IPS DF 4.7 (cell line): ENCODE results near the gene AKR7A2.

ENCODE experiments used
- DNase-seq: peaks from one replicate; pipeline ENCODE4 v3.0.0-alpha.2; 2013; ENCODE audit warnings: low spot score; ENCODE audit errors: extremely low read depth

The AKR7A2 gene

DNA sequence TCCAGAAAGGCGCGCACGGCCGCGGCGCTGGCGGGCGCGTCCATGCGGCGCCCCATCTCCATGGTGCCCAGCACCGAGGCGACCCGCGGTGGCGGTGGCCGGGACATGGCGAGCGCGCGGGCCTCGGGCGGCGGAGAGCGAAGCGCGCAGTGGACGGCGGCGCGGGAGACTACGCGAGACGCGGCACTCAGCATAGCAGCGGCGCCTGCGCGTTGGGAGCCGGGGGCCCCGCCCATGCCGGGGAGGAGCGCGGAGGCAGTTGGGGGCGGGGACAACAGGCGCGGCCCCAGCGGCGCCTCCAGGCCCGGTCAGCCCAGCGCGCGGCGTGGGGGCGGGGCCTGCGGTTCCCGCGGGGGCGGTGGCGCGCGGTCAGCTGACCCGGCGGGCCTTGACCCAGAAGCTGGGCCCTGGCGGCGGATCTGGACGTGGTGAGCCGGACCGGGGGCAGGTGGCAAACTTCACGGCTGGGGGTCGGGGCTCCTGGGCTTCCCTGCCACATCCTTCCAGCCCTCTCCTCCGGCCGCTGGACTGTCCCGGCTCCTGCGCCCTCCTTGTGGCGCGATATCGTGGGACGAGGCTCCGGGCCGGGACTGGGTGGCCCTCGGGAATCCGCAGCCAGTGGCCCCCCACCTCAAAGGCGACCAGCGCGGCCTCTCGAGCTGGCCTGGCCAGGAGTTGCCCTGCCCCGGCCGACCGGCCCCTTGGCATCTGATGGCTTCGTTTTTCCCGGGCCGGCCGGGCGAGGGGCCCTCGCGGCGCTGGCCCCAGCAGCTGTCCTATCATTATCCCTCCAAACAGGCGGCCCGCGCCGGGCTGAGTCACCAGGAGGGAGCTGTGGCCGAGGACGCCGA is at the start of gene AKR7A2, which contains the start of gene SLC66A1:
TSS of gene AKR7A2 (minus strand) at position 214 of the 851 bp plus-strand sequence. CDS start at position 194, 20 bp downstream.
TSS of gene SLC66A1 (plus strand) at position 396 of the 851 bp plus-strand sequence. CDS start 5,352 bp downstream, outside the sequence.
- no peak for DNase-seq

DNA sequence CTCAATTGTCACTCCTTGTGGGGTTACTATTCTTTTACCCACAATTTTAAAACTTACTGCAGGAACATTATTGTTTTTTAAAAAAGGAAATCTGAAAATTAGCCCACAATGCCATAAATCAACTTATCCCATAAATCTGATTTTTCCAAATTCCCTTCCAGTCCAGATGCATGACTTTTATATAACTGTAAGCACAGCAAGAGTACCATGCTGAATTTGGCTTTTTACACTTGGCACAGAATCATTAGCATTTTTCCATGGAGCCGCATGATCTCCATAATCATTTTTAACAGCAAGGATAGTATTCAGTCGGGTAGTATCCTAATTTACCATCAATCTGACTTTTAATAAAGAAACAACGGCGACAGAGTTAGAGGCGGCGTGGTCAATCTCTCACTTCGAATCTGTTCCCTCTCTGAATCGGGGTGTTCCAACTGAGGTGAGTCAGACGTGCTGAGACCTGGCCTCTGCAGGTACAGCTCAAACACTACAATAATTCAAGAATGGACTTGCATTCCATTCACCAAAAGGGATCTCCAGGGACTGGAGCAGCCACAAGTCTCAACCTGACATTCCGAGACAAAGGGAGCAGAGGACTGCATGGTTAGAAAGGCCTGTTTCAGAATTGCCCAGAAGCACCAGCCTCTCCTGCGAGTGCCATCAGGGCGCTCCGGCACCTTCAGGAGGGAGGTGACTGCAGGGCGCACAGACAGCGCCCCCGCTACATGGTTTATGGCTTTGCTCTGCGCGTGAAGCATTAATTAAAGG is 49.1 kb upstream of the AKR7A2 start:
- DNase-seq = no peak

DNA sequence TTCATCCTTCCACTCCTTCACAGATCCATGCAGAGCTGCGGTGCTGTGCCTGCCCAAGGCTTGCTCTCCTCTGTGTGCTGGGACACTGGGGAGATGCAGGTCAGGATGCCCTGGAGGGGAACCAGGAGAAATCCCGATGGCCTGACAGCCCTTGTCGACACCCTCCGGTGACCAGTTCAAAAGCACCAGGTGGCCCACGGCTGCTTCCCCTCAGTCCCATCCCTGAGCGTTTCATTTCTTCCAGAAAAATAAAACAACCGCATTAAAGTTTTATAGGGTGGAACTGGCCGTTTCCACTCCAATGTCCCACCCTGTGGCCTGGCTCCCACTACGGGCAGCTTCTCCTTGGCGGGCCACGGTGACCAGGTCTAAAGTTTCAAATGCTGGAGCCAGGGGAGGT is 48.5 kb upstream of the AKR7A2 start:
- DNase-seq = no peak

DNA sequence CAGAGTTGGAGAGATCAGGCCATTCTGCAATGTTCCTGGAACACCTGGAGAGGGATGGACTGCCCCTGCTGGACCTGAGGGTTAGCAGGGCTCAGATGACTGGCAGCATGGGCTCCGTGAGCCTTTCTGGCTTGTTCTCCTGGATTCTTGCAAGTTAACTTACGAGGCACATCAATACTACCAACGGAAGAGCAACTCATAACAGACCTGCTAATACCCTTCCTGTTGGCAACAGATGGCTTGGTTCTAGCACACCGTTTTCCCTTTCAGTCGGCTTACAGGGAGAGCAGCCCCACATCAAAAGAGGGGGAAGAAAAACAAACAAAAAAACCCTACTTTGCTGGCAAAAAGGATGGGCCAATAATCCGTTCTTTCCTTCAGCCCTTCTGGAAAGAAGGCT is 48.1 kb upstream of the AKR7A2 start:
- no peak for DNase-seq

DNA sequence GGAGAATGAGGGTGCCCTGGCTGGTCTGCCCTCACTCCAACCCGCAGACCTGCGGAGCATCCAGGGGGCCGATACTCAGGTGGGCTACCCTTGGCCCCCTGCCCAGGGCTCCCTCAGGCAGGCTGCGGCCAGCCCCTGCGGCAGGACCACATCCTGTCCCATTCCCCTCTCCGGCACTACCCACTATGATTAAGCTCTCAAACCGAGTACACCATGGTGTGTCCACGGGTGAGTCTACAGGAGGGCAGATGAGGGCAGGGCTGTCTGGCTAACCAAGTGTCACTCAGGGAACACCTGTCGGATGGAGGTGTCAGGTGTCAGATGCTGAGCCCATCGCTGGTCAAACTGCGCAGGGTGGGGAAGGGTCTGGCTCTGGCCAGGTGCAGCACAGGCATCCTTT is 47.4 kb upstream of the AKR7A2 start:
- DNase-seq = no peak

DNA sequence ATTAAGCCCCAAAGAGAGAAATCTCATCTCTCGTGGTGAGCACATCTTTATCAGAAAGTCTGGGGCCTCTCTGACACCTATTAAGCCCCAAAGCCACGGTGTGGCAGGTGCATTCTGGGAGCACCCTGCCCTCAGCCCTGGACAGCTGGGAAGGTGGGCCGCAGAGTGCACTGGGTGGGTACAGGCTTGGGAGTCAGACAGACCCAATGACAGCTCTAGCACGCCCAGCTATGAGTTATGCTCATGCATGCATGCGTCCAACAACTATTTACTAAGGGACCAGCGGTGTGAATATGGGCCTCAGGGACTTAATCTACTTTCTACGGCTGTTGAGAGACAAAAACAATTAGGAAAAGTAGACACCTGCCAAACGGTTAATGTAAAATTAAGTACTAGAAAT is 46.8 kb upstream of the AKR7A2 start:
- DNase-seq = no peak

DNA sequence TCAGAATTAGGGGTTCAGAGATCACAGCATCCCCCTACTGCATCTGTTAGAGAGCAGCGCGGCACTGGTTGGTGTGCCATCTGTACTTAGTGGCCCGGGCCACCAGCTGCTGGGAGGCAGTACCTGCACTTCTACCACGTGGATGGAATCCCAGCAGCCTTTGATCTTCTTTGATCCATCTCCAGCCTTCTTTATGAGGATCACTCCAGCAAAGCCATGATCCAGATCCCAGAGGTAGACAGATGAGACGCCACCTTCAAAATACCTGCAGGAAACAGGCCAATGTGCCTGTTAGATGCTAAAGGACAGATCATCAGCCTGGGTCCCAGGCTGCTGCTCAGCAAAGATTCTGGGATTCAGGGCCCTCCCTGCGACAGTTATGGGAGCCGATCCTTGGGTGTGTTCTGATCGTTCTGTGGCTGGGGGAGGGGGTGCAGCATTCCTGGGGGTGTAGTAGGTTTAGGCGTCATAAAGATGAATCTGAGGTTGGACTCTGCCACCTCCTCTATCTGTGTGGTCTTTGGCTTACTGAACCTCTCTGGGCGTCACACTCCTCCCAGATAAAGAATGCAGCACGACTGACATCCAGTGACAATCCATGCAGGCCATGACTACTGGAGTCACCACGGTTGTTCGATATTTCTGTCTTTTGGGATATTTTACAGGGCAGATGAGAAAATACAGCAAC is 45.5 kb upstream of the AKR7A2 start:
- DNase-seq = no peak

DNA sequence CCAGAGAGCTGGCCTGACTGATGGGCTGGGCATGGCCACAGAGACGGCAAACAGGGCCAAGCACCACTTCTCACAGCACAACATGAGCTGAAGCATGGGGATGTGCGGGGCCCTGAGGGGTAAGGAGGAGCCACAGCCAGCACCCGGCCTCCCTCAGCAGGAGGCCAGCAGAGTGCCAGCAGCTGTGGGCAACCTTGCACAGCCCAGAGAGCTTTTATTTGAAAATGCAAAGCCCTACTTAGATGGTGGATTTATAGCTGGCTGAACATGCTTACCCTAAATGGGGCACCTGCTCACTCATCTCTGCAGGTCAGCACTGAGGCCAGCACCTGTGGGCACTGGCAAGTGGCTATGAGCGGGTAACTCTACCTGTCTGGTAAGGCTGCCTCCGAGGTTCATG is 44.3 kb upstream of the AKR7A2 start:
- DNase-seq = no peak

DNA sequence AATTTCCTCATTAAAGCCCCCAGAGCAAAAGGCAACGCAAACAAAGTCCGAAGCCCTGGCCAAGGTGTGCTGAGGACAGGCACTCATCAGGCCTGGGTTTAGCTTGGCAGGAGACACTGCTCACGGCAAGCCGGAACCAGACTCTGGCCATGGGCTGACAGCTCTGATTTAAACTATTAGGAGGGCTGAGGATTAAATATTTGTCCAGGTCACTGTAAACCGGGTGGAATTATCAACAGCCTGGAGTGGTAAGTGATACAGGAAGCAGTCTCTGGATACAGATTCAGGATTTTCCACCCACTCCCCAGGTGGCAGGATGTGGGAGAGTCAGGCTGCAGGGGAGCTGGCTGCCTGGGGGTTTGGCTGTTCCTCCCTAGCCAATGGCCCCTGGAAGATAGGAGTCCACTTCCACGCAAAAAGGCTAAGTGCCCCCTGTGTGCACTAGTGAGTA is 42.6 kb upstream of the AKR7A2 start:
- DNase-seq = no peak

DNA sequence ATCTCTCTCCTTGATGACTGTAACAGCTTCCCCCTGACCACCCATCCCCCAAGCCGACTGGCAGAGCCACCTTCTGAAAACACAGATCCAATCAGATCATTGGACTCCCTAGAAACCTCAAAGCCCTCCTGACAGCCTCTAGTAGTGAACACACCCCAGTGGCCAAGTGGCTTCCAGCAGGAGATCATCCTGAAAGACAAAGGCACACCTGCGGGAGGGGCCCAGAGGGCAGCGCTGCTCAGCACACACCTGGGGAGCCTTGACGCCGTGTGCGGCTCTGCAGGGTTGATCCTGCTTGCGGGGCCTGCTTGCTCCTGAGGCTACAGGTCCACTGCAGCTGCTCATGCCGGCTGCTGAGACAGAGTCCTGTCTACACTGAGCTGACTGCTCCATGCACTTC is 41.7 kb upstream of the AKR7A2 start:
- DNase-seq = no peak

DNA sequence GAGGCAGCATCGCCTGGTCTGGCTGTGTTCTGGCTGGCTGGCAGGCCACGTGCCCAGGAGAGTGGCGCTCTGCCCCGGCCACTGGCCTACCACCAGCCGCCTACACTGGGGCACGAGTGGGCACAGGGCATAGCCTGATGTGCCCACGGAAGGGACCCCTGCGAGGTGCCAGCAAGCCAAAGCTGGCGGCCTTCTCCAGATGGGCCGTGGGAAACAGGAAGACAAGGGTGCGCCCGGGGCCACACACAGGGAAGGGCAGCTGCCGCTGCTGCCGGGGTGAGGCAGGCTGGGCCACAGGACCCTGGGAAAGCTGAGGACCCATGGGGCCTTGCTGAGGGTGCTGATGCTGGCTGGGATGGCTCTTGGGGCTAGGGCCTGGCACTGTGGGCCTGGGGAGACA is 40.9 kb upstream of the AKR7A2 start:
- DNase-seq = no peak

DNA sequence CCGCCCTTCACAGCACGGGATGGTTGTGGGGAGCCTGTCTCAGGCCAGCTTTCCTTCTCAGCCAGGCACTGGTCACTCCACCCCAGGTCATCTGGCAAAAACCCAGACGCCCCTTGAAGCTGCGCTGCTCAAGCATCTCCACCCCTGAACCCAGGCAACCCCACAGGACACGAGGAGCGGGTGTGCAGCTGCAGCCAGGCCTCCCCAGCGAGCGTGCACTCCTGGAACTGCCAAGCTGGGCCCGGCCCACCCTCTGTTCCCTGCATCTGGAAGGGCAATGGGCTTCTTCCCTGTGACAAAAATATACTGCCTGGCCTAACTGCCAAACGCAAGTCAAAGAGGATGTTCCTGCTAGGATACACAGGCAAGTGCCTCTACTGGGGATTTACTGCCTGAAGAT is 39.9 kb upstream of the AKR7A2 start:
- no peak for DNase-seq

DNA sequence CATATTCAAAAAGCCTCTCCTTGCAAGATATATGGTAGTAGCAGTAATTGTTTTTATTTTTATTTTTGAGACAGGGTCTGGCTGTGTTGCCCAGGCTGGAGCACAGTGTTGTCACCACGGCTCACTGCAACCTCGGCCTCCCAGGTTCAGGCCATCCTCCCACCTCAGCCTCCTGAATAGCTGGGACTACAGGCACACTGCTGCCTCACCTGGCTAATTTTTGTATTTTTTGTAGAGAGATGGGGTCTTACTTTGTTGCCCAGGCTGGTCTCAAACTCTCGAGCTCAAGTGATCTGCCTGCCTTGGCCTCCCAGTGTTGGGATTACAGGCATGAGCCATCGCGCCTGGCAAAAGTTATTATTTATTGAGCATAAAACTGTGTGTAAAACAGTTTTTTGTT is 38.6 kb upstream of the AKR7A2 start:
- DNase-seq = no peak

DNA sequence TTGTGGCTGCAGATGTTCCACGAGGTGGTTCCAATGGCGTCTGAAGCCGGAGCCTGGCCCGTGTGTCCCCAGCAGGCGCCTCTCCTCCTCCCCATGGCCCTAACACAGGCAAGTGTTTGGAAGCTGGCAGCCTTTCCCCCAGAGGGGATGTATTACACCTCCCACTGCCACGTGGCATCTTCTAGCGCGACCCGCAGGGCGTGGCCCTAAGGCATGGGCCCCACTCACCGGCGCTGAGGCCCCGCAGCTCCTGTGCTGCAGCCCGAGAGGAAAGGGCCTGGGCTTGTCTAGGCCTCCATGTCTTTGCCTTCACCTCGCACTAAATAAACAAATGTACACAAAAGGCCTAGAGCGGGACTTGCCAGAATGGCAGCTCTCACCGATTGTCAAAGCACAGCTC is 38.1 kb upstream of the AKR7A2 start:
- no peak for DNase-seq

DNA sequence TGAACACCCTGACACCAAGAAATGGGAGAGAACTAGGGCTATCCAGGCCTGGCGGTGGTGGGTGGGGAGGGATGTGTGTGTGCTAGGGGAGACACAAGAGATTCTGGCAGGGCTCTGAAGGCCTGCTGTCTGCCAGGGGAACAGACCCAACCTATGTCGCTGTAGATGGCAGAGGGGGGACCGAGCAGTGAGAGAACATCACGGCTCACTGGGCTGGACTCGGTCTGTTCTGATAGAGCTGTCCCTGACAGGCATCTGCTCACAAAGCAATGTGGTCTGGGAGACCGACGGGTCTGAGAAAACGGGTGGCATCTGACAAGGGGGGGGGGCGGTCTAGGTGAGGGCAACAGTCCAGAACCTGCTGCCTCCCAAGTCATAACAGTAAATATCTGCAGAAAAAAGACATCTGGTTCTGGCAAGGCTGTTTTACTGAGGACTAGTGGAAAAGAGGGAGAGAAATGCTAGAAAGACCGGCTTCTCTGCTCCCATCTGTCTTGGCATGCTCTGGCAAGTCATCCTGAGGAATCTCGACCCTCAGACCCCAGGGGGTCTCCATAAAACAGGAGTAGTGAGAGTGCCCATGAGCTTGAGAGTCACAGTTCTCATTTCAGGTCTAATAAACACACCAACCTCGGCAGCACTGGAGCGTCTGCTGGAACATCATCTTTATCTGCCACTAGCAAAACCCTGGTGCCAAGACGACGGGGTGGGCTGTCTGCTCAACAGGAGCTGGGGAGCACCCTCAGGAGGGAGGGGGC is 36.7 kb upstream of the AKR7A2 start:
- DNase-seq = no peak

DNA sequence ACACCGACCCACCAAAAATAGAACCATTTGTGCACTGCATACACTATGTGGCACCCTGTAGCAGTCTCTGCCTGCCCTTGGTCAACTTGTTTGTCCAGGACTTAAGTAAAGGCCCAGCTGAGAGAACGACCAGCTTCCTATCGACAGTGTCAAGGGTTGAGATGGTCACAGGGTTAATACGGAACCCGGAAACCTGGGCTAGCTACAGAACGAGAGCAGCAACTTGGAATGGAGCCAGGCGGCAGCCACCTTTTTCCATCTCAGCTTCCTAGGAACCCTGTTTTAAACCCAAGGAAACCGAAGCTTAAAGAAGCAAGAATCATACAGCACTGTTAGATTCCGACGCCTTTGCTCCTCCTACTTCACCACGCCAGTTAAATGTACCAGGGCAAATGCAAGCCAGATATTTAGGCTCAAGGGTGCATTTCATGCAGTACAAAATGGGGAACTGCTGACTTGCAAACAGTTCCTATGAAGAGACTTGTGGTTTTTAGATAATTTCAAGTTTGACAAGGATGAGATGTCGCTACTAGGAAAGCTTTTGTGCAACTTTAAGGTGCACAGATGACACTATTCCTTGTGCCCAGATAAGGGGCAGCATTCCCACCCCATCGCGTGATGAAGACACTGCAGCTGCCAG is 35.7 kb upstream of the AKR7A2 start:
- DNase-seq = no peak

DNA sequence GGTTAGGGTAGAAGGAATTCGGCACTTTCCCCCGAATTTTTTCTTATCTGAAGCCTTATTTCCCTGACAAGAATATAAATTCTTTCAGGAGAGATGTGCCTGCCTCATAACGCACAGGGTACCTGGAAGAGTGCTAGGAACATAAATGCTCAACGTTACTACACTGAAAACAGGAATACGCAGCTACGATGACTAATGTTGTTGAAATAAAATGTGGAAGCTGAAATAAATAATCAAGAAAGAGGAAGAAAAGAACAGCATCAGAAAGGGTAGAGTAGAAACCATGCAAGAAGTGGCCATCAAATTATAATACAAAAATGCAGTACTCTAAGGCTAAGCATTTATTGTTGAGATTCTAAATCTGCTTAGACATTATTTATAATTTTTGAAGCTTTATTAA is 34.1 kb upstream of the AKR7A2 start:
- no peak for DNase-seq

DNA sequence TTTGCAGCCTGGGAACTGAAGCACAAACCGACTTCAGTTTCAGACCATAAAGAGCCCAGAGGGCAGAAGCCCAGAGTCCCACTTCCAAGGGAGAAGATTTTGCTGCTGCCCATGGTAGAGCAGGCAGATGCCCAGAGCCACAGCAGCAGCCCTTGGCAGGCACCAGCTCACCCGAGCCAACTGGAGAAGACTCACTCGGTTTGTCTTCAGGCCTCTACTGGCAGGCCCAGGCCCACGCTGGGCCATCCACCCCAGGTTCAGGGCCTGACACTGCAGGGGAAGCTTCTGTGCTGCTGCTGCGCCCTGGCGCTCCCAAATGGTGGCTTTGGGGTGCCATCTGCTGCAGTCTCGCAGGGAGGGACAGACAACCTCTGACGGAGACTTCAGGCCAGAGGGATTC is 33.4 kb upstream of the AKR7A2 start:
- DNase-seq = no peak

DNA sequence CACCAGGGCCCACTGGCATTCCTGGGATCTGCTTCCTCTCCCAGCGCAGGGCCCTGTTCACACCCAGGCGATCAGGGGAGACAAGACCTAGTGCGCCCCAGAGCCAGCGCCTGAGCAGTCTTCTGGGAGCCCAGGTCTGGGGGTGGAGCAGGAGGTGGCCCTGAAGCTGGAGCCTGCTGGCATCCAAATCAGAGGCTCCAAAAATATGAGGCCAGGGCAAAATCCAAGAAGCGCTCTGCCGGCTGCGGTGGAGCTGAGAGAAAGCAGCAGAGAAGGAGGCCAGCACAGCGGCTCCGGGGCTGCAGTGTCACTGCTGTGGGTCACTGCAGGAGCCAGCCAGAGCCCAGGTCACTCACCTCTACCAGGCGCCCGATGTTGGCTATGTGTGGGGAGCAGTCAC is 32.9 kb upstream of the AKR7A2 start:
- DNase-seq = no peak

DNA sequence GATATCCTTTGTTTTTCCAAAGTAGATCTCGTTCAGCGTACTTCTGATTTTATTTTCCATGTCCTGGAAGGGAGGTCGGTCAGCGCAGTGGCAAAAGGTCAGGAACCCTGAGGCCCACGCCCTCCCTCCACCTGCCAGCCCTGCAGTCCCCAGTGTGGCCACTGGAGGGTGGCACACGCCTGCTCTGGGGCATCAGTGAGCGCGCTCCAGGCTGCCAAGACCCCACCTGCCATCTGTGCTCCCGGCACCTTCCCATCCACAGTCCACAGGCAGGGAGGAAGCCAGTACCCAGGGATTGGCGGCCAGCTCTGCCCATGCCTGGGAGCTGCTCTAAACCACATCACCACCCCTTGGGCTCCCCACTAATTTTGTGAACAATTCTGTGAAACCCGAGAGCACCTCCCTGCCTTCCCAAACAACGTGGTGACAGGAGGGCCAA is 32.4 kb upstream of the AKR7A2 start:
- no peak for DNase-seq
